DOHH2 (cell line): ENCODE results near the gene CTPS2.

ENCODE experiments used
- H3F3A ChIP-seq: fragments of 200-600 bp; sonication (generic), shearing (Covaris generic); 2 replicates; pipeline ENCODE4 v1.6.0; 2016; ENCODE audit warnings: antibody characterized with exemption, mild to moderate bottlenecking; ENCODE audit not compliant: control insufficient read depth, insufficient read depth
- H3K27ac ChIP-seq: fragments of 200-600 bp; sonication (generic); 2 replicates; pipeline ENCODE4 v1.5.1; 2014; ENCODE audit warnings: low read depth, mild to moderate bottlenecking, low read length, moderate library complexity
- H3K27me3 ChIP-seq: fragments of 200-600 bp; sonication (generic); 2 replicates; pipeline ENCODE4 v1.6.1; 2014; ENCODE audit warnings: mild to moderate bottlenecking, low read length, mixed read lengths; ENCODE audit not compliant: control insufficient read depth
- H3K36me3 ChIP-seq: fragments of 200-600 bp; sonication (generic); 2 replicates; pipeline ENCODE4 v1.6.1; 2014; ENCODE audit warnings: mild to moderate bottlenecking, low read length, moderate library complexity, mixed read lengths; ENCODE audit not compliant: control insufficient read depth
- H3K4me1 ChIP-seq: fragments of 200-600 bp; sonication (generic); 2 replicates; pipeline ENCODE4 v1.6.1; 2014; ENCODE audit warnings: mild to moderate bottlenecking, low read length, mixed read lengths; ENCODE audit not compliant: control insufficient read depth
- H3K4me2 ChIP-seq: fragments of 200-600 bp; sonication (generic); 2 replicates; pipeline ENCODE4 v1.6.0; 2014; ENCODE audit warnings: mild to moderate bottlenecking, low read length, moderate library complexity
- H3K4me3 ChIP-seq: fragments of 200-600 bp; sonication (generic); 2 replicates; pipeline ENCODE4 v1.5.1; 2014; ENCODE audit warnings: mild to moderate bottlenecking, low read length, mixed read lengths
- H3K79me2 ChIP-seq: fragments of 200-600 bp; sonication (generic); 2 replicates; pipeline ENCODE4 v1.6.1; 2014; ENCODE audit warnings: mild to moderate bottlenecking, low read length, mixed read lengths; ENCODE audit not compliant: control insufficient read depth
- H3K9me2 ChIP-seq: fragments of 200-600 bp; sonication (generic); replicated peaks from 2 replicates; pipeline ENCODE4 v1.6.1; 2014; ENCODE audit warnings: mild to moderate bottlenecking, low read length, mixed read lengths; ENCODE audit not compliant: control insufficient read depth
- H3K9me3 ChIP-seq: fragments of 200-600 bp; sonication (generic); 2 replicates; pipeline ENCODE4 v1.6.1; 2014; ENCODE audit warnings: antibody characterized with exemption, low read length, mixed read lengths; ENCODE audit not compliant: control insufficient read depth, insufficient read depth
- H4K20me1 ChIP-seq: fragments of 200-600 bp; sonication (generic); 2 replicates; pipeline ENCODE4 v1.6.0; 2014; ENCODE audit warnings: low read depth, mild to moderate bottlenecking, antibody characterized with exemption, low read length, moderate library complexity; ENCODE audit not compliant: control insufficient read depth, insufficient read depth
- CTCF ChIP-seq: fragments of 200-600 bp; sonication (generic); IDR thresholded peaks from one replicate; pipeline ENCODE4 v1.5.1; 2014; ENCODE audit warnings: antibody characterized with exemption, mild to moderate bottlenecking, low read depth, low read length; ENCODE audit not compliant: poor library complexity, severe bottlenecking
- EZH2phosphoT487 ChIP-seq: fragments of 200-600 bp; sonication (generic); IDR thresholded peaks from 2 replicates; pipeline ENCODE4 v1.6.1; 2017; ENCODE audit warnings: borderline replicate concordance, mild to moderate bottlenecking, antibody characterized with exemption, low read length, moderate library complexity, mixed read lengths

Gene CTPS2

GRCh38 chrX:16659321-16659720, 53.1 kb downstream of the CTPS2 start:
- no peaks in the 10 kb centered on the region for H3K27me3 ChIP-seq
- TF ChIP-seq CTCF (no peak), EZH2phosphoT487 (no peak)
- no peaks in the 10 kb centered on the region for H3F3A ChIP-seq
- H3K79me2 ChIP-seq = no peaks in the 10 kb centered on the region
- no peaks in the 10 kb centered on the region for H3K4me1 ChIP-seq
- H3K36me3 ChIP-seq = 0 out of 2 replicates have a peak, but pooled peaks cover 3% of the 10 kb centered on the region
- no peak overlapping the region for H3K27ac ChIP-seq
- H3K9me2 ChIP-seq = no peaks in the 10 kb centered on the region
- no peaks in the 10 kb centered on the region for H3K9me3 ChIP-seq
- H3K4me2 ChIP-seq = no peak overlapping the region
- H3K4me3 ChIP-seq = no peak overlapping the region
- no peaks in the 10 kb centered on the region for H4K20me1 ChIP-seq

- no peak overlapping the region for H3K27ac ChIP-seq
- no peaks in the 10 kb centered on the region for H3K9me3 ChIP-seq
- H3F3A ChIP-seq = no peaks in the 10 kb centered on the region
- H3K79me2 ChIP-seq = no peaks in the 10 kb centered on the region
- H3K4me1 ChIP-seq = no peaks in the 10 kb centered on the region
- H3K4me2 ChIP-seq = no peak overlapping the region
- H4K20me1 ChIP-seq = no peaks in the 10 kb centered on the region
- H3K36me3 ChIP-seq = no peaks in the 10 kb centered on the region
- H3K9me2 ChIP-seq = no peaks in the 10 kb centered on the region
- H3K27me3 ChIP-seq = no peaks in the 10 kb centered on the region
- TF ChIP-seq EZH2phosphoT487 = no peak
- no peak for TF ChIP-seq CTCF
- no peak overlapping the region for H3K4me3 ChIP-seq
Observed at GRCh38 chrX:16658284-16658683, 54.2 kb downstream of the CTPS2 start.

- H3K9me2 ChIP-seq = no peaks in the 10 kb centered on the region
- H4K20me1 ChIP-seq = no peaks in the 10 kb centered on the region
- H3F3A ChIP-seq = no peaks in the 10 kb centered on the region
- no peaks in the 10 kb centered on the region for H3K27me3 ChIP-seq
- no peaks in the 10 kb centered on the region for H3K79me2 ChIP-seq
- H3K27ac ChIP-seq = no peak overlapping the region
- H3K9me3 ChIP-seq = no peaks in the 10 kb centered on the region
- no peak overlapping the region for H3K4me3 ChIP-seq
- no peaks in the 10 kb centered on the region for H3K4me1 ChIP-seq
- H3K4me2 ChIP-seq = no peak overlapping the region
- H3K36me3 ChIP-seq = peaks cover 2% of the 10 kb centered on the region; the same call in 1 of the 2 replicates
- TF ChIP-seq EZH2phosphoT487 = no peak
- no peak for TF ChIP-seq CTCF
Observed at GRCh38 chrX:16654093-16654492, 58.4 kb downstream of the CTPS2 start.

GRCh38 chrX:16653424-16653823, 59.0 kb downstream of the CTPS2 start:
- peaks cover 2% of the 10 kb centered on the region; the same call in 1 of the 2 replicates for H3K36me3 ChIP-seq
- H3K9me3 ChIP-seq = no peaks in the 10 kb centered on the region
- no peaks in the 10 kb centered on the region for H3F3A ChIP-seq
- H3K9me2 ChIP-seq = no peaks in the 10 kb centered on the region
- no peak for TF ChIP-seq EZH2phosphoT487
- TF ChIP-seq CTCF = no peak
- no peaks in the 10 kb centered on the region for H4K20me1 ChIP-seq
- H3K27ac ChIP-seq = no peak overlapping the region
- H3K4me1 ChIP-seq = no peaks in the 10 kb centered on the region
- no peaks in the 10 kb centered on the region for H3K27me3 ChIP-seq
- H3K4me3 ChIP-seq = no peak overlapping the region
- no peak overlapping the region for H3K4me2 ChIP-seq
- no peaks in the 10 kb centered on the region for H3K79me2 ChIP-seq
